ENCODE results near the gene NDEL1.

The NDEL1 gene, protein sequence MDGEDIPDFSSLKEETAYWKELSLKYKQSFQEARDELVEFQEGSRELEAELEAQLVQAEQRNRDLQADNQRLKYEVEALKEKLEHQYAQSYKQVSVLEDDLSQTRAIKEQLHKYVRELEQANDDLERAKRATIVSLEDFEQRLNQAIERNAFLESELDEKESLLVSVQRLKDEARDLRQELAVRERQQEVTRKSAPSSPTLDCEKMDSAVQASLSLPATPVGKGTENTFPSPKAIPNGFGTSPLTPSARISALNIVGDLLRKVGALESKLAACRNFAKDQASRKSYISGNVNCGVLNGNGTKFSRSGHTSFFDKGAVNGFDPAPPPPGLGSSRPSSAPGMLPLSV

DNA sequence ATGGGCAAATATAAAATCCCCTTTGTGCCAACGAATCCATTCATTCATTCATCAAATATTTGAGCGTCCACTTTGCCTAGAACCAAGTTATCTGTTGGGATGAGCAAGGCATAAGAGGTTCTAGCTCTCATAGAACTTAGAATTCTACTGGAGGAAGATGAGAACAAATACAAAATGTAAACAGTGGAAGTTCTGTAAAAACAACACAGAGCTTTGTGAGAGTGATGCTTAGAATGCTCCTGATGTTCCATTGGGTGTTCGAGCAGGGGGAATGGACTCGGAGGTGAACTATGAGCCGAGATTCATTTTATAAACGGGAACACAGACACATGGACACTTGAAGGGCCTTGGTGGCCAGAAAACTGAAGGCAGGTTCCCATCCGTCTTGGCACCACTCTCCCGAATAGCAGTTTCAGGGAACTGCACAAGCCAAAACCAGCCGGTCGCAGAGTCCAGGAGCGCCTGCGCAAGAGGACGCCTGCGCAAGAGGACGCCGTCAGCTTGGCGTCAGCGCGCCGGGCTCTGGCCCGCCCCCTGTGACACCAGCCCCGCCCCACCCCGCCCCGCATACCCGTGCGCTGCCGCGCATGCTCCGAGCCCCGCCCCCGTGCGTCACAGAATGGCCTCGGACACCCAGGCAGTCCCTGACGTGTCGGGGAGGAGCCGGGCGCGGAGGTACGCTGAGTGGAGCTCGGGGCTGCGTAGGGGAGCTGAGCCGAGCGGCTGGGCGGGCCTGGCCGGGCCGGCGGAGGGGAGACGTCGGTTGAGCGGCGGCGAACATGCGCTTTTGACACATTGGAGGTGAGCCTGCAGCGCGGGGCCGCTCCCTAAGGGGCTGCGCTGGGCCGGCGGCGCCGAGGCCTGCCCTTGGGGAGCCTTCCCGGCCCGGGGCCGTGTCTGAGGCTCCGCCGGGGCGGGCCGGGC, at the start of gene NDEL1:
Gene NDEL1 (plus strand): TSS at position 640 of the 924 bp plus-strand sequence. CDS start 8,388 bp downstream, outside the sequence.
- peak within 1 kb of the TSS; percentile 89 for H3K4me3 ChIP-seq (replicated peaks; ENCODE audit: low read depth, low read length)
- TF ChIP-seq, protein P1, sequence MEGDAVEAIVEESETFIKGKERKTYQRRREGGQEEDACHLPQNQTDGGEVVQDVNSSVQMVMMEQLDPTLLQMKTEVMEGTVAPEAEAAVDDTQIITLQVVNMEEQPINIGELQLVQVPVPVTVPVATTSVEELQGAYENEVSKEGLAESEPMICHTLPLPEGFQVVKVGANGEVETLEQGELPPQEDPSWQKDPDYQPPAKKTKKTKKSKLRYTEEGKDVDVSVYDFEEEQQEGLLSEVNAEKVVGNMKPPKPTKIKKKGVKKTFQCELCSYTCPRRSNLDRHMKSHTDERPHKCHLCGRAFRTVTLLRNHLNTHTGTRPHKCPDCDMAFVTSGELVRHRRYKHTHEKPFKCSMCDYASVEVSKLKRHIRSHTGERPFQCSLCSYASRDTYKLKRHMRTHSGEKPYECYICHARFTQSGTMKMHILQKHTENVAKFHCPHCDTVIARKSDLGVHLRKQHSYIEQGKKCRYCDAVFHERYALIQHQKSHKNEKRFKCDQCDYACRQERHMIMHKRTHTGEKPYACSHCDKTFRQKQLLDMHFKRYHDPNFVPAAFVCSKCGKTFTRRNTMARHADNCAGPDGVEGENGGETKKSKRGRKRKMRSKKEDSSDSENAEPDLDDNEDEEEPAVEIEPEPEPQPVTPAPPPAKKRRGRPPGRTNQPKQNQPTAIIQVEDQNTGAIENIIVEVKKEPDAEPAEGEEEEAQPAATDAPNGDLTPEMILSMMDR (IDR thresholded peaks at IDR 0.05; ENCODE audit: low read depth, low read length, missing control alignments), result no peak
- DNase-seq (ENCODE audit: extremely low read depth, low read depth), result peak; percentile 86

DNA sequence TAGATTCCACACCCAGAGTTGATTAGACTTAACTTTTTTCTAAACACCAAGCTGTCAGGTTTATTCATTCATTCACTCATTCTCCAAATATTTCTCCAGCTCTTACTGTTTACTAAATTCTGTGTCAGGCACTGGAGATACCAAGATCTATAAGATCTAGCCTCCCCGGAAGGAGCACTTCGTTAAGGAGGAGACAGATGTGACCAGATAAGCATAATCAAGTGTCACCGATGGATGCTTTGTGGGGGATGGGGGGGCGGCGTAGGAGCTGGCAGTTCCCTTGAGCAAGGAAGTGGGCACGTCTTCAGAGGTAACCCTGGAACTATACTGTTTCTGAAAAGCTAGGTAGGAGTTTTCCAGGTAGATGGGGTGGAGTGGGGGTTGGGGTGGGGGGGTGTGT, 48.8 kb upstream of the NDEL1 start:
- no peak overlapping the region for H3K4me3 ChIP-seq (replicated peaks; ENCODE audit: low read depth, low read length)
- TF ChIP-seq, protein P1 (IDR thresholded peaks at IDR 0.05; ENCODE audit: low read depth, low read length, missing control alignments), result no peak
- DNase-seq (ENCODE audit: extremely low read depth, low read depth), result no peak

DNA sequence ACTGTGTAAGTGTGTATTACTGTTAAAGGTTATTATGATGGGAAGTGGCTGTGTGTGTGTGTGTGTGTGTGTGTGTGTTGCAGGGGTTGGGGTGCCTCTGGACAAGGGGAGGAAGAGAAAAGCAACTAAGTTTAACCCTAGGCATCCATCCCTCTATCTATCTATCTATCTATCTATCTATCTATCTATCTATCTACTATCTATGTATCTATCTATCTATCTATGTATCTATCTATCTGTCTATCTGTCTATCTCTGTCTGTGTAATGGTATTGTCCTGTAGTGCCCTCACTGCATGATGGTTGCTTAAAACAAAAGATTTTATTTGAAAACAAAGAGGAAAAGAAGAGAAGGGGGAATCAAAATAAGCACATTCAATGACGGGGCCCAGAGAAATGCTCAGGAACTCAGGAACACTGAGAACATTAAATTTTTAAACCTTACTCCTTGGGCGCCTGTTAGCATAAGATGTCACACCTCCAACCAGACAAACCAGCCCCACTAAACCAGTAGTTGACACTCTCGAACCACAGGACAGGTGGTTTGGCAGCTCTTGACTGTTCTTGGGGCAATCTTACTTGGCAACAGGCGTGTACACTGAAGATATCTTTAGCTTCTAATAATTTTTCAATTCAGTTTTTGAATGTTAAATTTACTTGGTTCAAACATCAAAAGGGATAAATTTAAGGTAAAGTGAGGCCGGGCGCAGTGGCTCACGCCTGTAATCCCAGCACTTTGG, 47.6 kb upstream of the NDEL1 start:
- TF ChIP-seq, protein P1 (IDR thresholded peaks at IDR 0.05; ENCODE audit: low read depth, low read length, missing control alignments), result no peak
- no peak for DNase-seq (ENCODE audit: extremely low read depth, low read depth)
- no peak overlapping the region for H3K4me3 ChIP-seq (replicated peaks; ENCODE audit: low read depth, low read length)

DNA sequence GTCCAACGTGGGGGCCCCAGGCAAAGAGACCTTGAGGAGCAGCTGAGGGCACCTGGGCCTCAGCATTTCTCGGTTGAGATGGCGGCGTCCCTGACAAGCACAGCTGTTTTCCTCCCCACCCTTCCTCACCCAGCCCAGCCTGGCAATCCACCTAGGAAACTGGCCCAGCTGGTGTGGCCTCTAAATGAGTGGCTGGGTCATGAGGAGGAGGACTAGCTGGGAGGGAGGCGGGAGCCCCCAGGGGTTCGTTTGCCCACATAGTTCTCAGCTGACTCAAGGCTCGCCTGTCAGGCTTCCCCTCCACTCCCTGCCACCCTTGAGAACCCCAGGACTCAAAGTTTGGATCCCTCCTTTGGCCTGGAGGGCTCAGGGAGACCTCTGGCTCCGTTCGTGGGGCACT, 44.0 kb upstream of the NDEL1 start:
- H3K4me3 ChIP-seq (replicated peaks; ENCODE audit: low read depth, low read length), result no peak overlapping the region
- TF ChIP-seq, protein P1 (IDR thresholded peaks at IDR 0.05; ENCODE audit: low read depth, low read length, missing control alignments), result no peak
- DNase-seq (ENCODE audit: extremely low read depth, low read depth), result no peak

DNA sequence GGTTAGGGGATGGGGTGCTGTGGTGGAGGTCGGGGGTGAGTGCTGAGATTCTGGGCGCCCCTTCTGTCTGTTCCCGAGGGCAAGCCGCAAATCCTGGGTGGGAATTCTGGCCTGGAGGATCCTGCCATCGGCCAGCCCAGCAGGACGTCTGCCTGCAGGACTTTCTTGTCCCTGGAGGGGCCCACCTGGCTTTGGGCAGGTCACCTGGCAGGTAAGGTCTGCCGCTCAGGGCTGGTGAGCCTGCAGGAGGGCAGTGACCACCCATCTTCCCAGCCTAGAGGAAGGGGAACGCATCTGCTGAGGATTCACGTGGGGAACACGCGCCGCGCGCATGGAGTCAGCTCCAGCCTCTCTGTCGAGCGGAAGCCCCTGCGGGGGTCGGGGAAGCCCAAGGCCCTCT, 43.4 kb upstream of the NDEL1 start:
- TF ChIP-seq, protein P1 (IDR thresholded peaks at IDR 0.05; ENCODE audit: low read depth, low read length, missing control alignments), result no peak
- H3K4me3 ChIP-seq (replicated peaks; ENCODE audit: low read depth, low read length), result no peak overlapping the region
- DNase-seq (ENCODE audit: extremely low read depth, low read depth), result no peak

DNA sequence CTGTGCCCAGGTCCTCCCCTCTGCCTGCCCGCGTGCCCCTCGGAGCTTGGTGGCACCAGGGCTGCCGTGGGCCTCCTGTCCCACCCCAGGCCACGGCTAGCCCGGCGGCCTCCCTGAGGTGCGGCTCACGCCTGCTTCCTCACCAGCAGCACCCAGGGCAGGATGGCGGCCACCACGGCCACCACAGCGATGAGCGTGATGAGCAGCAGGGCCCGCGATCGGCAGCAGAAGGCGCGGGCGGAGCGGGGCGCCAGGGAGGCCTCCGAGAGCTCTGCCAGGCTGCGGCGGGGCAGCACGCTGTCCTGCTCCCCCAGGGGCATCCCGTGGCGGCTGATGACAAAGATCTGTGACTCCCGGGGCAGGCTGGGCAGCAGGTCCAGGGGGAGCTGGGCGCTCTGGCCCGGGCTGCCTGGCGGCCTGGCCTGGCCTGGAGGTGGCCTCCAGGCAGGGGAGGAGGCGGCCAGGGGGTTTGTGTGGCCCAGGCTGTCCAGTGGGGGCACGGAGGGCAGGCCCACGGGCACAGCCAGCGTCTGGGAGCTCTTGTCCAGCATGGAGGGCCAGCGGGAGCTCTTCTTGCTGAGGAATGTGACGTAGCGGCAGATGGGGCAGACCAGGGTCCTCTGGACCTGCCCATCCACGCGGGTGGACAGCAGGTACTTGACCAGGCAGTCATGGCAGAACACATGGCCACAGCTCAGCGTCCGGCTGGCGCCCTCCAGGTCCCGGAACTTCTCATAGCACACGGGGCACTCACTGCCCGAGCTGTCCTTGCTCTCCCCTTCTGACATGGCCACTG, 42.8 kb upstream of the NDEL1 start:
- TF ChIP-seq, protein P1 (IDR thresholded peaks at IDR 0.05; ENCODE audit: low read depth, low read length, missing control alignments), result no peak
- H3K4me3 ChIP-seq (replicated peaks; ENCODE audit: low read depth, low read length), result no peak overlapping the region
- no peak for DNase-seq (ENCODE audit: extremely low read depth, low read depth)

Data from HFF-Myc (cell line).